IMR-90 (cell line): ENCODE measurements around the gene GPSM3. TPM values are rescaled to one million over a fixed set of nuclear protein-coding genes. Genes with fewer than 3 reads are reported as not detected.

Source experiments
- ATAC-seq: fragments of 200-7000 bp; cut with Tn5 transposase; 2 replicates; pipeline ENCODE4 v1.9.1; 2020; ENCODE audit warnings: low read depth, mild to moderate bottlenecking, moderate library complexity
- BruUV-seq: library from RNA; stranded (reverse); fragments of 400-500 nt; replicated peaks from 2 replicates; lab custom pipeline; 2021; lab: Mats Ljungman, UMichigan
- CTCF ChIA-PET: fragments of 300-600 bp; formaldehyde crosslinking; extraction: SDS; loops from one replicate; lab custom pipeline; 2021; ENCODE audit warnings: antibody characterized with exemption; lab: Yijun Ruan, JAX
- POLR2A ChIA-PET: fragments of 300-600 bp; sonication (Branson Sonifier 250); formaldehyde crosslinking; loops from one replicate; lab custom pipeline; 2022; ENCODE audit warnings: antibody characterized with exemption; ENCODE audit not compliant: unreplicated experiment; lab: Charles Lee
- DNase-seq: peaks from one replicate; pipeline ENCODE4 v3.0.0; 2013
- H2AFZ ChIP-seq: replicated peaks from 2 replicates; pipeline ENCODE3; 2013; ENCODE audit warnings: low read length, mild to moderate bottlenecking; ENCODE audit not compliant: poor library complexity
- H2AK5ac ChIP-seq: 2 replicates; pipeline ENCODE4 v1.6.1; 2013; ENCODE audit warnings: low read depth, low read length, inconsistent platforms
- H2AK9ac ChIP-seq: replicated peaks from 2 replicates; pipeline ENCODE3; 2013; ENCODE audit warnings: mild to moderate bottlenecking, low read depth, low read length, moderate library complexity; ENCODE audit not compliant: poor library complexity
- H2BK120ac ChIP-seq: 2 replicates; pipeline ENCODE4 v1.6.1; 2013; ENCODE audit warnings: low read depth, low read length, inconsistent platforms
- H2BK15ac ChIP-seq: 3 replicates; pipeline ENCODE4 v1.6.1; 2013; ENCODE audit warnings: low read depth, low read length, inconsistent platforms
- H2BK20ac ChIP-seq: 2 replicates; pipeline ENCODE4 v1.6.1; 2013; ENCODE audit warnings: low read depth, mild to moderate bottlenecking, inconsistent platforms, low read length, moderate library complexity
- H2BK5ac ChIP-seq: 2 replicates; pipeline ENCODE4 v1.6.1; 2013; ENCODE audit warnings: mild to moderate bottlenecking, low read depth, low read length, inconsistent platforms; ENCODE audit not compliant: poor library complexity, severe bottlenecking
- H3K14ac ChIP-seq: replicated peaks from 2 replicates; pipeline ENCODE4 v1.6.1; 2013; ENCODE audit warnings: low read depth, low read length, inconsistent platforms
- H3K18ac ChIP-seq: 2 replicates; pipeline ENCODE4 v1.6.1; 2013; ENCODE audit warnings: low read depth, low read length, control low read depth
- H3K23ac ChIP-seq: 2 replicates; pipeline ENCODE4 v1.6.1; 2013; ENCODE audit warnings: low read depth, low read length, inconsistent platforms
- H3K27ac ChIP-seq: 2 replicates; pipeline ENCODE4 v1.5.1; 2013; ENCODE audit warnings: mild to moderate bottlenecking, control low read depth, low read length; ENCODE audit not compliant: insufficient read depth
- H3K27me3 ChIP-seq: 2 replicates; pipeline ENCODE4 v1.6.1; 2013; ENCODE audit warnings: low read length; ENCODE audit not compliant: control insufficient read depth, insufficient read depth
- H3K36me3 ChIP-seq: 2 replicates; pipeline ENCODE4 v1.6.1; 2013; ENCODE audit warnings: low read length, mixed read lengths; ENCODE audit not compliant: control insufficient read depth, insufficient read depth
- H3K4ac ChIP-seq: 2 replicates; pipeline ENCODE4 v1.6.1; 2013; ENCODE audit warnings: low read depth, low read length, inconsistent platforms
- H3K4me1 ChIP-seq: 2 replicates; pipeline ENCODE4 v1.6.1; 2013; ENCODE audit warnings: low read length, mixed read lengths; ENCODE audit not compliant: control insufficient read depth, insufficient read depth
- H3K4me2 ChIP-seq: 2 replicates; pipeline ENCODE4 v1.6.1; 2013; ENCODE audit warnings: low read depth, mild to moderate bottlenecking, control low read depth, low read length, moderate library complexity
- H3K4me3 ChIP-seq: 2 replicates; pipeline ENCODE4 v1.5.1; 2013; ENCODE audit warnings: low read depth, mild to moderate bottlenecking, control low read depth, low read length, moderate library complexity; ENCODE audit not compliant: insufficient read depth
- H3K56ac ChIP-seq: 2 replicates; pipeline ENCODE4 v1.6.1; 2013; ENCODE audit warnings: low read length, inconsistent platforms; ENCODE audit not compliant: insufficient read depth; ENCODE audit errors: extremely low read depth
- H3K79me1 ChIP-seq, 2 experiments: 2 replicates each; pipeline ENCODE4 v1.6.1; 2013; ENCODE audit warnings: low read length in 2 of 2, inconsistent platforms in 1 of 2, low read depth in 1 of 2
- H3K9ac ChIP-seq: 2 replicates; pipeline ENCODE4 v1.6.1; 2013; ENCODE audit warnings: low read depth, low read length, control low read depth
- H3K9me1 ChIP-seq: 2 replicates; pipeline ENCODE4 v1.6.1; 2013; ENCODE audit warnings: low read length, inconsistent platforms; ENCODE audit not compliant: insufficient read depth
- H3K9me3 ChIP-seq: 2 replicates; pipeline ENCODE4 v1.6.1; 2013; ENCODE audit warnings: low read length; ENCODE audit not compliant: control insufficient read depth, insufficient read depth
- H4K20me1 ChIP-seq: 2 replicates; pipeline ENCODE4 v1.6.1; 2013; ENCODE audit warnings: low read length, inconsistent platforms; ENCODE audit not compliant: insufficient read depth
- H4K5ac ChIP-seq: 2 replicates; pipeline ENCODE4 v1.6.1; 2013; ENCODE audit warnings: mild to moderate bottlenecking, low read depth, low read length, control low read depth
- H4K8ac ChIP-seq, 2 experiments: 2 replicates each; pipeline ENCODE4 v1.6.1; 2013; ENCODE audit warnings: low read depth in 2 of 2, low read length in 2 of 2, control low read depth in 1 of 2, inconsistent platforms in 1 of 2
- H4K91ac ChIP-seq: 2 replicates; pipeline ENCODE4 v1.6.1; 2013; ENCODE audit warnings: low read depth, low read length, inconsistent platforms; ENCODE audit not compliant: insufficient read depth
- CHD1 ChIP-seq: IDR thresholded peaks from 2 replicates; pipeline ENCODE4 v1.6.1; 2012; ENCODE audit warnings: low read depth, low read length, improper control_type of control experiment
- SMC3 ChIP-seq: fragments of 150-350 bp; IDR thresholded peaks from 2 replicates; pipeline ENCODE4 v1.6.1; 2016; ENCODE audit warnings: low read depth, mild to moderate bottlenecking, antibody characterized with exemption, low read length, moderate library complexity
- WGBS, 2 experiments: methylation state at CpG; one replicate each; pipeline versions ENCODE4 v1.1.5 to v1.1.7; 2013; ENCODE audit warnings: missing lambda C conversion rate in 2 of 2; ENCODE audit not compliant: insufficient read length in 1 of 2; ENCODE audit errors: extremely low coverage in 2 of 2; 5-methylcytosine and 5-hydroxymethylcytosine counted together
- dilution Hi-C: fragments of 300-500 bp; cut with HindIII; formaldehyde crosslinking; loops from one replicate; pipeline ENCODE4 v1.14.3; 2018; ENCODE audit warnings: low sequenced_read_pairs; ENCODE audit not compliant: unreplicated experiment
- in situ Hi-C: fragments of 300-500 bp; cut with MboI; formaldehyde crosslinking; loops from 3 replicates; pipeline ENCODE4 v1.14.3; 2019; ENCODE audit warnings: low sequenced_read_pairs, inconsistent platforms, mixed read lengths
- intact Hi-C: fragments of 100-400 bp; cut with micrococcal nuclease; formaldehyde crosslinking; loops from 2 replicates; pipeline ENCODE4 v1.10.0; 2022
- polyA plus RNA-seq, 3 experiments: library from polyadenylated mRNA; depleted of rRNA; stranded (reverse); fragments of >200 nt; gene quantifications; 2 replicates each; pipeline ENCODE4 v1.2.3, GENCODE V29; 2012; ENCODE audit warnings: low replicate concordance in 1 of 3
- total RNA-seq: library from RNA; depleted of rRNA; stranded (reverse); fragments of >200 nt; gene quantifications from 2 replicates; pipeline ENCODE4 v1.2.3, GENCODE V29; 2012
- TF ChIP-seq, protein P1 (sequence below): fragments of 150-350 bp; IDR thresholded peaks from 2 replicates; pipeline ENCODE4 v1.6.1; 2017; ENCODE audit warnings: mild to moderate bottlenecking, antibody characterized with exemption, low read length, low read depth

GPSM3 gene
- total and polyA plus RNA-seq, 2 of the 4 experiments (the other 2 are of a cell fraction): 3.0 to 9.8 TPM

DNA sequence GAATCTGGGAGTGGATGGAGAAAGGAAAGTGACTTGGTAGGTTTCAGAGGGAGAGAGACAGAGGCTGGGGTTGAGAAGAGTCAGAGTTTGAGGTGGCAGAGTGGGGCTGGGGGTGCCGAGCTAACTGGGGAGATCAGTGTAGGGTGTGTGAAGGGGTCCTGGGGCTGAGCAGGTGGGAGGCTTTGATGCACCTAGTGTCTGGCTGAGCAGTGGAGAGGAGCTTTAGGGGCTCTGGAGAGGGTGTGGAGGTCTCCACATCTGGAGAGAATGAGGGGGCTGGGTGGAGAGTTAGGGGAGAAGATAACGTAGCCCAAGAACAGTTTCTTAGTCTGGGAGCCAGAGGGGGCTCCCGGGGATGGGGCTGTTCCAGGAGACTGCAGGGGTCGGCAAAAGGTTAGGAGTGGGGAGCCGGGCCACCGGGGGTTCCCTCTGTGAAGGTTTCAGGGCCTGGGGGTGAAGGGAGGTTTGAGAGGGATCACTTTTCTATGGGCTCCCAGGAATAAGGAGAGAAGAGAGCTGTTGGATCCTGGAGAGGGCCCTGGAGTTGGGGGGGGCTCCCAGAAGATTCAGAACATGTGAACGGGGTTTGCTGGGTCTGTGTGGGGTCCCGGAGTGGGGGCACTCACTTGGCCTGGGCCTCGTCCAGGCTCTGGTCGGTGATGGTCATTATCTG lies 3.2 kb downstream of the GPSM3 start:
- peak overlapping the region; percentile 85 for H3K4me2 ChIP-seq
- H3K14ac ChIP-seq: peak overlapping the region; percentile 99
- H3K9me1 ChIP-seq: peaks cover 19% of the 10 kb centered on the region
- peak overlapping the region; percentile 41; the same call in 1 of the 3 replicates for H2BK15ac ChIP-seq
- H3K4me1 ChIP-seq: peaks cover 12% of the 10 kb centered on the region
- peaks cover 19% of the 10 kb centered on the region for H3K36me3 ChIP-seq
- ATAC-seq (peak; percentile 1), DNase-seq (no peak)
- H3K4me3 ChIP-seq: peak overlapping the region; percentile 75
- in situ Hi-C loops (loop anchor here (25.0 kb wide), 1 partner anchor 773 kb away; the partner anchor contains the start of genes BRD2 and HLA-DMA), dilution Hi-C loops (no loop called here), intact Hi-C loops (loop anchor here (5.0 kb wide), 1 partner anchor 783 kb away; no protein-coding TSS in a partner anchor)
- H4K5ac ChIP-seq: peak overlapping the region; percentile 65
- peak overlapping the region; percentile 99 for H3K9ac ChIP-seq
- peak overlapping the region; percentile 91 for H3K27ac ChIP-seq
- peak overlapping the region; percentile 72 for H2BK120ac ChIP-seq
- H3K4ac ChIP-seq: peak overlapping the region; percentile 97
- H2BK5ac ChIP-seq: peak overlapping the region; percentile 83
- H3K23ac ChIP-seq: peak overlapping the region; percentile 99
- 0 out of 2 replicates have a peak overlapping the region, but pooled peaks have one; percentile 1 for H2BK20ac ChIP-seq
- H3K27me3 ChIP-seq: no peaks in the 10 kb centered on the region
- no peaks in the 10 kb centered on the region for H4K20me1 ChIP-seq
- TF ChIP-seq, protein P1, sequence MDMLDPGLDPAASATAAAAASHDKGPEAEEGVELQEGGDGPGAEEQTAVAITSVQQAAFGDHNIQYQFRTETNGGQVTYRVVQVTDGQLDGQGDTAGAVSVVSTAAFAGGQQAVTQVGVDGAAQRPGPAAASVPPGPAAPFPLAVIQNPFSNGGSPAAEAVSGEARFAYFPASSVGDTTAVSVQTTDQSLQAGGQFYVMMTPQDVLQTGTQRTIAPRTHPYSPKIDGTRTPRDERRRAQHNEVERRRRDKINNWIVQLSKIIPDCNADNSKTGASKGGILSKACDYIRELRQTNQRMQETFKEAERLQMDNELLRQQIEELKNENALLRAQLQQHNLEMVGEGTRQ: no peak
- TF ChIP-seq CHD1: no peak
- TF ChIP-seq SMC3: no peak
- H3K18ac ChIP-seq: peak overlapping the region; percentile 68
- peak overlapping the region; percentile 88 for H2AK9ac ChIP-seq
- peak overlapping the region; percentile 76 to 87 for H4K8ac ChIP-seq
- peak overlapping the region; percentile 99 for H2AK5ac ChIP-seq
- ChIA-PET POLR2A (interaction anchor here (1.8 kb wide), 1 partner anchor 12 kb away, joined by 5 read pairs; no protein-coding TSS in a partner anchor), CTCF (no interaction called here)
- peak overlapping the region; percentile 67 for H2AFZ ChIP-seq
- BruUV-seq: no TSS peak
- H3K79me1 ChIP-seq: peaks cover 21 to 65% of the 10 kb centered on the region in 2 experiments
- peak overlapping the region; percentile 98 for H3K56ac ChIP-seq
- H3K9me3 ChIP-seq: no peaks in the 10 kb centered on the region
- 0% methylated on average over 1 of the region's 10 CpGs; no CpG with 5 or more reads in 1 of the 2 experiments for WGBS, 2 experiments
- peak overlapping the region; percentile 96 for H4K91ac ChIP-seq
